Neural progenitor cell (in vitro differentiated cells): Measurements from ENCODE around the gene SPATA25. TPM values are rescaled to one million over a fixed set of nuclear protein-coding genes. Genes with fewer than 3 reads are reported as not detected.

ENCODE experiments used
- DNase-seq: peaks from one replicate; pipeline ENCODE4 v3.0.0-alpha.2; 2016; ENCODE audit warnings: low spot score
- H2AFZ ChIP-seq: fragments of 200-600 bp; sonication (generic); replicated peaks from 2 replicates; pipeline ENCODE4 v1.6.1; 2016; ENCODE audit warnings: antibody characterized with exemption
- H3F3A ChIP-seq: fragments of 200-600 bp; sonication (generic); 2 replicates; pipeline ENCODE4 v1.6.1; 2016; ENCODE audit warnings: antibody characterized with exemption, low read depth
- H3K27ac ChIP-seq: fragments of 200-600 bp; sonication (generic); 2 replicates; pipeline ENCODE4 v1.5.1; 2016; ENCODE audit warnings: mild to moderate bottlenecking
- H3K27me3 ChIP-seq: fragments of 200-600 bp; sonication (generic); 2 replicates; pipeline ENCODE4 v1.6.1; 2016; ENCODE audit warnings: mild to moderate bottlenecking, moderate library complexity
- H3K36me3 ChIP-seq: fragments of 200-600 bp; sonication (generic); 2 replicates; pipeline ENCODE4 v1.5.1; 2016
- H3K4me1 ChIP-seq: fragments of 200-600 bp; sonication (generic); 2 replicates; pipeline ENCODE4 v1.6.1; 2016; ENCODE audit warnings: mixed run types
- H3K4me2 ChIP-seq: fragments of 200-600 bp; sonication (generic); 2 replicates; pipeline ENCODE4 v1.6.1; 2016
- H3K4me3 ChIP-seq: fragments of 200-600 bp; sonication (generic); 2 replicates; pipeline ENCODE4 v1.5.1; 2016
- H3K79me2 ChIP-seq: fragments of 200-600 bp; sonication (generic); 2 replicates; pipeline ENCODE4 v1.6.1; 2016; ENCODE audit warnings: low read depth
- H3K9ac ChIP-seq: fragments of 200-600 bp; sonication (generic); 2 replicates; pipeline ENCODE4 v1.6.1; 2016
- H3K9me3 ChIP-seq: fragments of 200-600 bp; sonication (generic); 2 replicates; pipeline ENCODE4 v1.5.1; 2016; ENCODE audit warnings: low read depth
- H4K20me1 ChIP-seq: fragments of 200-600 bp; sonication (generic); 2 replicates; pipeline ENCODE4 v1.6.1; 2016; ENCODE audit warnings: low read depth
- H3K27ac Mint-ChIP-seq: 3 replicates; pipeline ENCODE4 v1.8.0; 2021; ENCODE audit warnings: mixed read lengths
- H3K27me3 Mint-ChIP-seq: 2 replicates; pipeline ENCODE4 v1.8.0; 2022; ENCODE audit warnings: low read depth, mild to moderate bottlenecking, inconsistent platforms, moderate library complexity, mixed read lengths; ENCODE audit not compliant: insufficient read depth
- H3K36me3 Mint-ChIP-seq: 3 replicates; pipeline ENCODE4 v1.8.0; 2021; ENCODE audit warnings: mixed read lengths
- H3K4me1 Mint-ChIP-seq: 3 replicates; pipeline ENCODE4 v1.8.0; 2021; ENCODE audit warnings: mixed read lengths
- H3K4me3 Mint-ChIP-seq: 3 replicates; pipeline ENCODE4 v1.8.0; 2021; ENCODE audit warnings: mild to moderate bottlenecking, moderate library complexity, mixed read lengths
- H3K9me3 Mint-ChIP-seq: 3 replicates; pipeline ENCODE4 v1.8.0; 2020; ENCODE audit warnings: mixed read lengths
- CTCF ChIP-seq: fragments of 200-600 bp; sonication (generic); IDR thresholded peaks from 2 replicates; pipeline ENCODE4 v1.5.1; 2017; ENCODE audit warnings: antibody characterized with exemption, mild to moderate bottlenecking
- EZH2 ChIP-seq: fragments of 200-600 bp; sonication (generic); IDR thresholded peaks from 2 replicates; pipeline ENCODE4 v1.6.1; 2017; ENCODE audit warnings: antibody characterized with exemption, mild to moderate bottlenecking, moderate library complexity
- EZH2phosphoT487 ChIP-seq: fragments of 200-600 bp; sonication (generic); IDR thresholded peaks from 2 replicates; pipeline ENCODE4 v1.6.1; 2017; ENCODE audit warnings: antibody characterized with exemption
- total RNA-seq: library from RNA; depleted of rRNA; stranded (reverse); fragments of >200 nt; gene quantifications from 2 replicates; pipeline ENCODE4 v1.2.3, GENCODE V29; 2015; ENCODE audit warnings: low replicate concordance

SPATA25 gene
- total RNA-seq, 1 donor from 2014 or later, result 0.54 TPM

- TF ChIP-seq EZH2, result no peak
- no peak for TF ChIP-seq CTCF
- TF ChIP-seq EZH2phosphoT487, result no peak
- Histone ChIP-seq H3K4me2 (no peak overlapping the region), H2AFZ (no peak overlapping the region), H3K79me2 (no peaks in the 10 kb centered on the region), H3K4me3 (no peak overlapping the region), H3K4me1 (peaks cover 3% of the 10 kb centered on the region), H3K9ac (no peak overlapping the region), H3K36me3 (no peaks in the 10 kb centered on the region), H3K27me3 (no peaks in the 10 kb centered on the region), H4K20me1 (no peaks in the 10 kb centered on the region), H3K9me3 (no peaks in the 10 kb centered on the region), H3K27ac (no peak overlapping the region), H3F3A (no peaks in the 10 kb centered on the region)
- peaks cover 27% of the 10 kb centered on the region for H3K4me1 Mint-ChIP-seq
- H3K27ac Mint-ChIP-seq, result no peak overlapping the region
- peak overlapping the region; percentile 54 for H3K4me3 Mint-ChIP-seq
- H3K27me3 Mint-ChIP-seq, result no peaks in the 10 kb centered on the region
- no peaks in the 10 kb centered on the region for H3K9me3 Mint-ChIP-seq
- no peak for DNase-seq
- H3K36me3 Mint-ChIP-seq, result no peaks in the 10 kb centered on the region
Observed at GRCh38 chr20:45917790-45918141, 30.3 kb upstream of the SPATA25 start.

- Histone ChIP-seq H3K27me3 (peaks cover 4% of the 10 kb centered on the region), H3K27ac (no peak overlapping the region), H2AFZ (no peak overlapping the region), H3K4me1 (peaks cover 5% of the 10 kb centered on the region), H3K9me3 (no peaks in the 10 kb centered on the region), H3K36me3 (no peaks in the 10 kb centered on the region), H3F3A (peaks cover 9% of the 10 kb centered on the region), H4K20me1 (no peaks in the 10 kb centered on the region), H3K9ac (no peak overlapping the region), H3K4me3 (no peak overlapping the region), H3K4me2 (no peak overlapping the region), H3K79me2 (peaks cover 7% of the 10 kb centered on the region)
- Mint-ChIP-seq H3K4me1 (peaks cover 29% of the 10 kb centered on the region), H3K9me3 (no peaks in the 10 kb centered on the region), H3K27me3 (peaks cover 3% of the 10 kb centered on the region), H3K36me3 (peaks cover 5% of the 10 kb centered on the region), H3K27ac (no peak overlapping the region), H3K4me3 (peak overlapping the region; percentile 68)
- no peak for DNase-seq
- no peak for TF ChIP-seq CTCF
- TF ChIP-seq EZH2phosphoT487, result no peak
- TF ChIP-seq EZH2, result no peak
Observed at GRCh38 chr20:45913116-45913515, 25.7 kb upstream of the SPATA25 start.

DNA sequence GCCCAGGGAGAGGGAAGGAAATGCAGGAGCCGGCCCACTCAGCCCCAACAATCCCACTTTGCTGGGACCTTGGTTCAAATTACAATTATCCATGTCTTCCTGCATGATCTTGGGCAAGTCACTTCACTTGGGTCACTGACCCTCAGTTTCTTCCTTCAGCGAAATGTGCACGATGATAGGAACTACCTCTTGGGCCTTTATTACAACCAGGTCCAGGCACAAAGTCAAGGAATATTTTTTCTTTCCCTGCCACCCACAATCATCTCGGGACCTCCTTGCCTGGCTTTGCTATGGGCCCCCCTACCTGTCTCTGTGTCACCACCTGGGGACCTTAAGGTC is 24.9 kb upstream of the SPATA25 start:
- H3K27me3 Mint-ChIP-seq, result peaks cover 3% of the 10 kb centered on the region
- Histone ChIP-seq H3K9ac (no peak overlapping the region), H3K36me3 (no peaks in the 10 kb centered on the region), H3K79me2 (peaks cover 7% of the 10 kb centered on the region), H3K4me2 (peak overlapping the region; percentile 88), H4K20me1 (no peaks in the 10 kb centered on the region), H3K27ac (no peak overlapping the region), H3K4me1 (peaks cover 5% of the 10 kb centered on the region), H3K27me3 (peaks cover 4% of the 10 kb centered on the region), H3K4me3 (peak overlapping the region; percentile 68), H3F3A (peaks cover 9% of the 10 kb centered on the region), H3K9me3 (no peaks in the 10 kb centered on the region), H2AFZ (peak overlapping the region; percentile 48)
- peak overlapping the region; percentile 57 for H3K27ac Mint-ChIP-seq
- peaks cover 28% of the 10 kb centered on the region for H3K4me1 Mint-ChIP-seq
- no peak for TF ChIP-seq EZH2
- no peak for TF ChIP-seq CTCF
- TF ChIP-seq EZH2phosphoT487, result no peak
- peak overlapping the region; percentile 92 for H3K4me3 Mint-ChIP-seq
- peaks cover 8% of the 10 kb centered on the region for H3K36me3 Mint-ChIP-seq
- DNase-seq, result no peak
- no peaks in the 10 kb centered on the region for H3K9me3 Mint-ChIP-seq
